Neural crest cell (in vitro differentiated cells): ENCODE data around the gene LGR6. TPM values are rescaled to one million over a fixed set of nuclear protein-coding genes. Genes with fewer than 3 reads are reported as not detected.

Experiments
- DNase-seq: peaks from one replicate; pipeline ENCODE4 v3.0.0; 2021; ENCODE audit warnings: low read depth, mixed read lengths, low spot score
- H3K27ac Mint-ChIP-seq: one replicate; pipeline ENCODE4 v1.8.0; 2021; ENCODE audit warnings: mild to moderate bottlenecking, mixed read lengths; ENCODE audit not compliant: unreplicated experiment
- H3K27me3 Mint-ChIP-seq: 2 replicates; pipeline ENCODE4 v1.8.0; 2021; ENCODE audit warnings: low read depth, mild to moderate bottlenecking, mixed read lengths
- H3K36me3 Mint-ChIP-seq: 2 replicates; pipeline ENCODE4 v1.8.0; 2021; ENCODE audit warnings: low read depth, mild to moderate bottlenecking, mixed read lengths
- H3K4me1 Mint-ChIP-seq: 2 replicates; pipeline ENCODE4 v1.8.0; 2021; ENCODE audit warnings: mixed read lengths
- H3K4me3 Mint-ChIP-seq: one replicate; pipeline ENCODE4 v1.8.0; 2021; ENCODE audit warnings: mild to moderate bottlenecking, mixed read lengths
- H3K9me3 Mint-ChIP-seq: 2 replicates; pipeline ENCODE4 v1.8.0; 2021; ENCODE audit warnings: mixed read lengths
- CTCF ChIP-seq: fragments of 200-600 bp; sonication (generic); conservative IDR thresholded peaks from 2 replicates; pipeline ENCODE4 v1.5.0; 2021; ENCODE audit warnings: antibody characterized with exemption, mild to moderate bottlenecking
- total RNA-seq: library from RNA; stranded (reverse); gene quantifications from 2 replicates; pipeline ENCODE4 v1.2.1, GENCODE V29; 2021

Gene LGR6
- total RNA-seq, 1 donor from 2014 or later, result 0.16 TPM

- Mint-ChIP-seq H3K27me3 (no peaks in the 10 kb centered on the region), H3K36me3 (peaks cover 21% of the 10 kb centered on the region), H3K4me1 (no peaks in the 10 kb centered on the region), H3K9me3 (no peaks in the 10 kb centered on the region), H3K27ac (no peak overlapping the region), H3K4me3 (no peak overlapping the region)
- no peak for DNase-seq
- TF ChIP-seq CTCF, result no peak
Measured at GRCh38 chr1:202329891-202330290, 136.3 kb downstream of the LGR6 start.

GRCh38 chr1:202333861-202334260 is 140.3 kb downstream of the LGR6 start:
- Mint-ChIP-seq H3K4me1 (peaks cover 5% of the 10 kb centered on the region), H3K4me3 (no peak overlapping the region), H3K27me3 (no peaks in the 10 kb centered on the region), H3K36me3 (peaks cover 22% of the 10 kb centered on the region), H3K9me3 (no peaks in the 10 kb centered on the region), H3K27ac (no peak overlapping the region)
- DNase-seq, result no peak
- TF ChIP-seq CTCF, result no peak

- Mint-ChIP-seq H3K4me3 (peak overlapping the region; percentile 83), H3K36me3 (no peaks in the 10 kb centered on the region), H3K4me1 (peaks cover 31% of the 10 kb centered on the region), H3K27me3 (no peaks in the 10 kb centered on the region), H3K9me3 (no peaks in the 10 kb centered on the region), H3K27ac (peak overlapping the region; percentile 97)
- DNase-seq, result no peak
- peak; percentile 93 for TF ChIP-seq CTCF
Measured at GRCh38 chr1:202343652-202344349, 150.2 kb downstream of the LGR6 start.

GRCh38 chr1:202348005-202348508 is 154.5 kb downstream of the LGR6 start:
- Mint-ChIP-seq H3K27me3 (no peaks in the 10 kb centered on the region), H3K4me1 (peaks cover 27% of the 10 kb centered on the region), H3K27ac (no peak overlapping the region), H3K9me3 (no peaks in the 10 kb centered on the region), H3K36me3 (no peaks in the 10 kb centered on the region), H3K4me3 (peak overlapping the region; percentile 96)
- no peak for DNase-seq
- no peak for TF ChIP-seq CTCF

GRCh38 chr1:202348509-202349205 is 155.1 kb downstream of the LGR6 start, which contains the start of gene PPP1R12B:
Gene PPP1R12B, plus strand, starts transcription at chr1:202348699. Its CDS starts 153 bp downstream, at chr1:202348852.
- Mint-ChIP-seq H3K27ac (peak within 1 kb of the TSS; percentile 94), H3K4me1 (peaks cover 30% of the 10 kb centered on the region), H3K9me3 (no peaks in the 10 kb centered on the region), H3K36me3 (no peaks in the 10 kb centered on the region), H3K27me3 (no peaks in the 10 kb centered on the region), H3K4me3 (peak within 1 kb of the TSS; percentile 96)
- peak; percentile 90 for DNase-seq
- TF ChIP-seq CTCF, result no peak
